Measurements from ENCODE around the gene NUP98.
A peak's percentile ranks its signal among the peaks of the same experiment; 100 is the strongest.
"Not testable (repeated sequence)": the region's sequence is repeated elsewhere in the genome, so short reads cannot be mapped to it uniquely, and the experiment has no call there.

Gene NUP98

DNA sequence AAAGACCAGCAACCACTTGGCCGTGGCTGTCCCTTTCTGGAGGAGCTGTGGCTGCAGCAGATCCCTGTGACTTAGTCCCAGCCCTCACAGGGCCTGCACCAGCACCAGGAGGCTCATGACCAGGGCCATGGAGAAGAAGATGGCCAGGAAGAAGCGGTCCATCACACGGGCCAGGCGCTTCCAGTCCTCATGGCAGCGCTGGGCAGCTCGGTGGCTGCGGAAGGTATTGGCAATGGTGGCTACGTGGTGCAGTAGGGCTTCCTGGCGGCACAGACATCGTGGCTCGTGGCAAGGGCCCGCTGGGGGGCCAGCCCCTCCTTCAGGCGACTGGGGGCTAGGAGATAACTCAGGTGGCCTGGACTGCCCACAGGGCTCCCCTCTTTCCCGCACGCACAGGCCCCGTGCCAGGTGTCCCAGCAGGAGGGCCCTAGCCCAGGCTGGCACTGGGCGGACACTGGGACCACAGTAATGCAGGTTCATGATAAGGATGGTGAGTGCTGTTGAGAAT, 131.3 kb downstream of the NUP98 start:
- no peak for DNase-seq

GRCh38 chr11:3665336-3666022, 131.9 kb downstream of the NUP98 start:
- no peak for DNase-seq

DNA sequence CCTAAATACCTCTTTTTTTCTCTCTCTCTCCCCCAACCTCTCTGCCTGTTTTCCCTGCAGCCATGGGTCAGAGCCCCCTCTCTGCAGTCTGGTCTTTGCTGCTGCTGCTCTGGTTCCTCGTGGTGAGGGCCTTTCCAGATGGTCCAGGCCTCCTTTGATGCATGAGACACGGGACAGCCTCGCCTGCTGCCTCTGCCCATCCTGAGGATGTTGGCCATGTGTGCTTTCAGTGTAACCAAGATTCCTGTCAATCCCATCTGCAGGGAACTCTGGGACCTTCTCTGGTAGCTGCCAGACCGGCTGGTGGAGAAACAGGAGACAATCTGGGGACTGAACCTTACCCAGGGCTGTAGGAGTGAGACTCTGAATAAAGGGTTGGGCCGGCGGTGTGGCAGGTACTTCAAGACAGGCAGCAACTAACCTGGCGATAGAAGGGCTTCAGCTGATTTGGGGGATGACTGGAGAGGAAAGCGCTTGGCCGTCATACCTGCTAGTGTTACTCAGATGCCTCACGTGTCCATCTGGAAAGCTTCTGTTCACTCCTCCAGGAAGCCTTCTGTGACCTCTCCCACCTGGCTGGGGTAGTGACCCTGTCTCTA, 133.2 kb downstream of the NUP98 start:
- no peak for DNase-seq

GRCh38 chr11:3662856-3663255, 134.5 kb downstream of the NUP98 start:
- DNase-seq = no peak

DNA sequence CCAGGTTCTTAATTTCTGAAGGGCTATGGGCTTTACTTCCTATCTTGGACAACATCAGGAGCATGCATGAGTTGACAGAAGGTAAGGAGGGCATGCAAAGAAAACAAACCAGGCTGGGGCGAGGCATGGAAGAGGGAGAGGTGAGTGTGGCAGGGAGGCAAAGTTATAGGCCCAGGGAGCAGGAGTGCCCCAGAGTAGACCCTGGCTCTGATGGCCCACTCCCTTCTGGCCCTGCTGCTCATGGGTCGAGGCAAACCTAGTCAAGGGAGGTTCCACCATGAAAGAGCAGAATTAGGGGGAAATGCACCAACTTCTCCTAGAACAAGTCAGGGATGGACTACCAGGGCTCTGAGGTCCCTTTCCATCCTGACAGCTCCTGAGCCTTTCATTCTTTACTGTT, 136.4 kb downstream of the NUP98 start:
- DNase-seq = no peak

- DNase-seq = no peak
Measured at GRCh38 chr11:3659595-3660515, 137.5 kb downstream of the NUP98 start.

- DNase-seq = no peak
Measured at GRCh38 chr11:3658252-3658651, 139.1 kb downstream of the NUP98 start.

DNA sequence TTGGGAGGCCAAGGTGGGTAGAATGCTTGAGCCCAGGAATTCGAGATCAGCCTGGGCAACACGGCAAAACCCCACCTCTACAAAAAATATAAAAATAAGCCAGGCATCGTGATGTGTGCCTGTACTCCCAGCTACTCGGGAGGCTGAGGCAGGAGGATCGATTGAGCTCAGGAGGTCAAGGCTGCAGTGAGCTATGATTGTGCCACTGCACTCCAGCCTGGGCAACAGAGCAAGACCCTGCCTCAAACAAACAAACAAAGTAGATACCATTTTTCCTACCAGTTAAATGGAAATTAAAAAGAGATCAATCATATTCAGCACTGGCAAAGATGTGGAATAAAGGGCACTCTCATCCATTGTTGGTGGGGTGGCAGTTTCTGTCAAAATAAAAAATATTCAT, 140.0 kb downstream of the NUP98 start:
- DNase-seq = not testable (repeated sequence)

DNA sequence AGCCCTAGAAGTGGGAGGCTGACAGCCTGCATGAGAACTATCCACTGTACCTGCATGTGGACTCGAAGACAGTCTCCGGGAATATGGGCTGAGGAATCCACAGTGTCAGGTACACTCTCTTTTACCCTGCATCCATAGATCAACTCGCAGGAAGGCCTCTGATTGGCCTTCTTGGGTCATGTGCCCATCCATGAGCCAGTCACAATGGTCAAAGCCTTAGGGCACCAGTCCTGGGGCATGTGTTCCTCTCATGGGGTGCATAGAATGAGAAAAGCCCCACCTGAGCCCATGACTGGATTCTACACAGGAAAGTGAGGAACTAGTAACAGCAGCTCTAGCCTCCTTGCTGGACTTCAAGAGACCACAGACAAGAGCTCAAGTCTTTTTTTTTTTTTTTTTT, 141.8 kb downstream of the NUP98 start:
- DNase-seq = no peak

- not testable (repeated sequence) for DNase-seq
Measured at GRCh38 chr11:3652514-3652913, 144.8 kb downstream of the NUP98 start.

DNA sequence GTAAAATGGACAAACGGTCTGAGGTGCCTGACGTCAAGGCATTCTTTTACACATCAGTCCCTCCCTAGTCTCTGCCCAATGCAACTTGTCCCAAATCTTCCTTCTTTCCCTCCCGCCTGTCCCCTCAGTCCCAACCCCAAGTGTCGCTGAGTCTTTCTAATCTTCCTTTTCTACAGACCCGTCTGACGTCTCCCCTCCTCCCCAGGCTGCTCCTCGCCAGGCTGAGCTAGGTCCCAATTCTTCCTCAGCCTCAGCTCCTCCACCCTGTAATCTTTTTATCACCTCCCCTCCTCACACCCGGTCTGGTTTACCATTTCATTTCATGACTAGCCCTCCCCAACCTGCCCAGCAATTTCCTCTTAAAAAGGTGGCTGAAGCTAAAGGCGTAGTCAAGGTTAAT, 148.0 kb downstream of the NUP98 start:
- not testable (repeated sequence) for DNase-seq

DNA sequence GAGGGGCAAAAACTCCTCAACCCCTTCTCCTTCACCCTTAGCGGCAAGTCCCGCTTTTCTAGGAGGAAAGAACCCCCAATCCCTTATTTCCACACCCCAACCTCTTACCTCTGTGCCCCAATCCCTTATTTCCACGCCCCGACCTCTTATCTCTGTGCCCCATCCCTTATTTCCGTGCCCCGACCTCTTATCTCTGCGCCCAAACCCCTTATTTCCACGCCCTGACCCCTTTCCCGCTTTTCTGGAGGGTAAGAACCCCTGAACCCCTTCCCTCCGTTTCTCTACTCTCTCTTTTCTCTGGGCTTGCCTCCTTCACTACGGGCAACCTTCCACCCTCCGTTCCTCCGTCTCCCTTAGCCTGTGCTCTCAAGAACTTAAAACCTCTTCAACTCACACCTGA, 148.5 kb downstream of the NUP98 start:
- not testable (repeated sequence) for DNase-seq

DNA sequence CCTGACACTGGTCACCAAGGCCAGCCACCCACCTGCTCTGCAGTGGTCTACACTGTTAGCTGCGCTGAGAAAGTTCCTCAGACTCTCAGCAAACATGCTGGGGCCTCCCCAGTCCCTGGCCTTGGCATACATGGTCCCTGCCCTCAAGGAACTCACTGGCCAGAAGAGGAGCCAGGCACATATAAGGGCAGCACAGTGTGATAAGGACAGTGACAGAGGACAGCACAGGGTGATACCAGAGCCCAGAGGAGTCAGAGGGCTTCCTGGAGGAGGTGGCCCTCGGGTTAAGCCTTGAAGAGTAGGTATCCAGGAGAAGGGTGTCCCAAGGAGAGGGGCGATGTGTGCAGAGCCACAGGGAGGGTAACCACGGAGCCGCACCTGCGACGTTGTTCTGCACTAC, 151.8 kb downstream of the NUP98 start:
- no peak for DNase-seq

- DNase-seq = no peak
Measured at GRCh38 chr11:3644817-3645235, 152.5 kb downstream of the NUP98 start, which contains the start of gene ART1. TSS of gene ART1 (plus strand) at chr11:3645128. CDS start at chr11:3659214, 14,086 bp downstream.

- peak in 1 of 2 experiments; percentile 62 for DNase-seq
Measured at GRCh38 chr11:3643102-3643546, 154.2 kb downstream of the NUP98 start.

GRCh38 chr11:3642071-3642951, 155.0 kb downstream of the NUP98 start:
- DNase-seq = peak; percentile 95 to 99

- DNase-seq = peak in 1 of 2 experiments; percentile 71
Measured at GRCh38 chr11:3641701-3642070, 155.7 kb downstream of the NUP98 start, which contains the start of gene ART5. TSS of gene ART5 (minus strand) at chr11:3641992. CDS start at chr11:3641862, 130 bp downstream.

GRCh38 chr11:3641191-3641590, 156.2 kb downstream of the NUP98 start:
- peak; percentile 60 to 77 for DNase-seq

DNA sequence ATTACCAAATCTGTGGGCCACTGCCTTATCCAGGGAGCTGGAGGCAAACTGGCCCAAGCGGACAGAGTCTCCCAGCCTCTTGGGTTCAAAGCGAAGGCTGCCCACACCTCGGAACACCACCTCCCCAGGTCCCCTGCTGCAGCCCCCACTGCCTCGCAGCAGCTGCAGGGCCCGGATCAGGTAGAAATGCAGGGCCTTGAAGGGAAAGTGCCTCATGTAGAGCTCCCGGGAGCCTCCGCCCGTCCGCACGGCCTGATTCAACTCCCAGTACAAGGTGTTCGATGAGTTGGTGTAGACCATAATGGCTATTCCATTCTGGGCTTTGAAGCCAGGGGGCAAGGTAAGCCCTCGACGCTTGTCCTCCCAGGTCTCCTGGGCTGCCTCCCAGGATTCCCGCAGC, 157.5 kb downstream of the NUP98 start:
- no peak for DNase-seq

DNA sequence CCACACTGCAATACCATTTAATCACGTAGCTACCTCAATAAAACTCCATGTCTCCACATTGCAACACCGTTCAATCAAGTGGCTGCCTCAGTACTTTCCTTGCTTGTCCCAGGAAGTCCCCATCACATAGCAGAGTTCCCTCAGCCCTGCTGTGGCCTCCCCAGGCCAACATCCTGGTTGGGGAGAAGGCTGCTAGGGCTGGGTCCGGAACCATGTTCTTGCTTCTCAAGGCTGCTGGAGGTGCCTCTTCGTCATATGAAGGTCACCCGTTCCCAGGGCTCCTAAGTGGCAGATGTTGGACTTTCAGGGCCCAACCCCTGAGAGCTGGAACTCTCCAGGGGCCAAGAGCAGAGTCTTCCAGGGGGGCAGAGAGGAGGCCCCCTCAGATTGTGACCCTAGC, 158.8 kb downstream of the NUP98 start:
- DNase-seq = no peak

GRCh38 chr11:3637201-3637600, 160.2 kb downstream of the NUP98 start:
- DNase-seq = no peak
